NCI-H1092 (cell line): ENCODE measurements around the gene CETN1.

Source experiments
- DNase-seq: peaks from one replicate; lab custom pipeline; 2025; lab: John Stamatoyannopoulos, UW

CETN1 gene

DNA sequence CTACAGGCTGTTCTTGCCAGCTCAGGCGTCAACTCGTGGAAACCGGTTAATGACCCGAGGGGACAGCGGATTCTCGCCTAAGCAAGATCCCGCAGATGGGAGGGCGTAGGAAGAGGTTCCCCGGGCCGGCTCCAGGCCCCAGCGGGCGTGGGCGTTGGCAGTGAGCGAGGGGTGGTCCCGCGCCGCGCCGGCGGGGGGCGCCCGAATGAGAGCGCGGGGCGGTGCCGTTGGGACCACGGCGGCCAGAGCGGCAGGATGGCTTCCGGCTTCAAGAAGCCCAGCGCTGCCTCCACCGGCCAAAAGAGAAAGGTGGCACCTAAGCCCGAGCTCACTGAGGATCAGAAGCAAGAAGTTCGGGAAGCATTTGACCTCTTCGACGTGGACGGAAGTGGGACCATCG, at the start of gene CETN1:
Gene CETN1, plus strand, starts transcription at position 227 of the 400 bp plus-strand sequence. Its CDS starts 29 bp downstream, at position 256.
- no peak for DNase-seq

DNA sequence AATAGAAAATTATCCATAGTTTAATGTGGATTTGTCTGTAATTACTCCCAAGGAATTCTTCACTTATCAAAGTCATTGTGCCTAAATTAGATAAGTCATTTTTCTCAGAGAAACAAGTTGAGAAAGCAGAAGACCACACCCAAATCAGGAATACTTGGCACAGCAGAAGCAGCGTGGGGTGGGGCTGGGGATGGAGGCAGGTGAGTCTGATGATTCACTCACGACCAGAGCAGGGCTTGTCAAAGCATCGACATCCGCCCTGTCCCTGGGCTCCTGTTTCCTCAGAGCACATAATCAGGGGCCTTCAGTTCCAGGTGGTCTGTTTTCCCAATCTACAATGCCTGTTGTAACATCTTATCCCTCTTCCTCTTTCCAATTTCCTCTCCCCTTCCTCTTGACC, 48.2 kb upstream of the CETN1 start:
- no peak for DNase-seq

DNA sequence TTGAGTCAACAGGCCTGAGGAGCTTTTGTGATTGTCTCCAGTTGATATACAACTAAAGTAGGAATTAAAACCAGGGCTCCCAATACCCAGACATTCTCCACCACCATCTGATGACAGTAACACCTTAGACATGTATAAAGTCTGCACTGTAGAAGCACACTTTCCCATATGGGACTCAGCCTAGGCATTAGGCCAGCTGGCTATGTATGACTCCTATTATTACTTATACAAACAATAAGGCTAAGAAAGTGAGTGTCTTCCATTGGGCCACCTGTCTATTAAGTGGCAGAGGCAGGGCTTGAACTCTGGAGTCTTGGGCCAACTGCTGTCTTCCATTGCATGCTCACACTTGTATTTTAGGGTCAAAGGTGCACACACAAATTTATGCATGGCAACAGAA, 47.5 kb upstream of the CETN1 start:
- DNase-seq, result no peak

DNA sequence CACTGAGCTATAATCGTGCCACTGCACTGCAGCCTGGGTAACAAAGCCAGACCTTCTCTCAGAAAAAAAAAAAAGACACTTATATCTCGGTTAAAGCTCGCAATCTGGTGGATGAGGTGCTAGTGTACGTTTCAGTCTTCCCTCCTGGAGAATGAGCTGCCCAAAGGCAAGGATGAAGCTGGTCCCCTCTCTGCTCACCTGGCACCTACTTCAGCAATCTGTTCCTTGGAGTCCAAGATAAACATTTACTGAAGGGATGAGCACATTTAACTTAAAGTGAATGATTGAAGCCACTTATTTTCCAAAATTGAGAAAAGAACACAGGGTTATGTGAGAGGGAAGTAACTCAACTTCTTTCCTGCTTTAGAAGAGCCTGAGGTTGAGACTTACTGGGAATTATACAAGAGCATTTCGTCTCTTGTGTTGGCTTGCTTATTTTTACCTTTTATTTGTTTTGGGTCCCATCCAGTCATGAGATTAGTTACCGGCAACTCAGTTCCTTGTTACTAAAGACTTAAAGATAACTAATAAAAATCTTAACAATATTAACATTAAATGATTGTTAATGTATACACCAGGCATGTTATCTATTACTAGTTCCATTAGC, 46.1 kb upstream of the CETN1 start:
- no peak for DNase-seq

- DNase-seq, result no peak
These were observed 36.6 kb upstream of the CETN1 start for GRCh38 chr18:543447-544078.

GRCh38 chr18:549967-550366, 30.2 kb upstream of the CETN1 start:
- no peak for DNase-seq

DNA sequence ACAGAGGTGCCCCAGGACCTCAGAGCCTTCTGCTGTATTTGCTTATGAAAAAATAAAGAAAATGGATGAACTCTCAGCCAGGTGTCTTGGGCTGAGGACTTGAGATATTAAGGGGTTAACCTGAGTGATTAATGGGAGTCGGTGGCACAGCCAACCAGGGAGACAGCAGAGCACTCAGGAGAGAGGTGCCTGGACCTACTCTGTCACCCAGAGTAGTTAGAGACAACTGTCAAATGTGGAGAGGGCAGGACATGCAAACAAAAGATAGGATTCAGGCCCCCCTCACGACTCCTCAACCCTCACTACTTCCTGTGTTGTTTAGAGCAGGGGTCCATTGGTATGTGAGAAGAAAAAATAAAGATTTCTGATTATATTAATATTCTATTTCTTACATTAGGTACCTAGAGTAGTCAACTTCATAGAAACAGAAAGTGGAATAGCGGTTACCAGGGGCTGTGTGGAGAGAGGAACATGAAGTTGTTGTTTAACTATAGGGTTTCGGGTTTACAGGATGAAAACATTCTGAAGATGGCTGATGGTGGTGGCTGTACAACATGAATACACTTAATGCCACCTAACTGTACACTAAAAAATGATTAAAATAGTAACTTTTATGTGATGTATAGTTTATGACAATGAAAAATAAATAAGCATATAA, 28.6 kb upstream of the CETN1 start:
- no peak for DNase-seq

DNA sequence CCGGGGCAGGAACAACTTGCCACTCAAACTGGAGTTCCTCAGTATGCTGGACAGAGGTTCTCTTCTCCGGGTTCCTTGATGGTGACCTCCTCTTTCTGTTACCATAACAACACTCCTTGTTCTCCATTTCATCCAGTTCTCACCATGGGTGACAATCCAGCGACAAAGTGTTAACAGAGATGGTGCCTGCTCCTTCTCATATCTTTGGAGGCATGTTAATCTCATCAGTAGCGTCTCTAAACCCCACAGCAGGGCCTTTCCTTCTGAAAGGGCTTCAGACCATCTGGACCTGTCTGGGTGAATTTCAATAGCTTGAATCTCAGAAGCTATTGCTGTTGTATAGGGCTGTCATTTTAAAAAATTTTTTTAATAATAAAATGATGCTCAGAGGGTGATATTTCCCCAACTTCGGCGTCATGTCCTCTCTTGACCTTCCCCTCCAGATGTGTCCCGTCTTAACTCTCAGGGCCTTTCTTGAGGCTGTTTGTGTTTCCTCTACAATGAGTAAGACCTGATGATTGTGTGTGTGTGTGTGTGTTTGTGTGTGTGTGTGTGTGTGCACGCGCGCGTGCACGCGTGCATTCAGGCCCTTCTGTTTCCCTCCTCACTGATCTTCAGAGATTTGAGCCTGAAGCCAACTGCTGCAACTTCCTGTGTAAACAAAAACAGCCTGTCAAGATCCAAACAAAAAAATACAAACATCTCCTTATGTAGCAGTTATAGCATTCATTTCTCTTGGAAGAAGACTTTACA, 24.3 kb upstream of the CETN1 start:
- DNase-seq, result no peak

DNA sequence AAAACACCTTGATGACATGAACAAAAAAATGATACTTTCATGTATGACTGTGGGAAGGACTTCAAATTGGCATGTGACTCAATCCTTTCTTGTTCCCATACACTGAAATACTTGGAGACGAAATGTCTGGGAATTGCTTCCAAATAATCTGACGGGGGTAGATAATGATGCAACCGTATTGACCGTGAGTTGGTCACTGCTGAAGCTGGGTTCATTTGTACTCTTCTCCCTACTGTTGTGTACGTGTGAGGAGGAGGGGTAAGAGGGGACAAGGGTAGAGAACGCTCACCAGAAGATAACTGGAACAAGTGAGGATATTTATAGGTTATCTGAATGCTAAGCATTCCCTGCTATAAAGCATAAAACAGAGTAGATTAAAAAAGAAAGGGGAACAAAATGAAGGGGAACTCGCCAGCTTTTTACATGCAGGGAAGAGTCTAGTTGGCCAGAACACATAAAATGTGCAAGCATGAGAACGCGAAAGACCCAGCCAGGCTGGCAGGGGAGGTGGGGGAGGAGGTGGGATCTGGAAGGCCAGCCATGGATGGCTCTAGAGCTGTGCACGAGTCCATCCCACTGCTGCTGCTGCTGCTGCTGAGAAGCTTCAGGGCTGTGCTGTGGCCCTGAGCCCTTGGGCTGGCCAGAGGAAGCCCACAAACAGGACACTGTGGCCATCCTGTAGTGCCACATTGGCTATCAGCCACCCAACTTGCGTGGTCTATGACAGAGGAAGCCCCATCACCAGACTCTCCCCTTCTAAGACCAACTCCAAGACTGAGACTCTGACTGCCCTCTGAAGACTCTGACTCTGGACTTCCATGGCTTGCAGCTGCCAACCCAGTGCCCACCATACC, 15.2 kb upstream of the CETN1 start:
- no peak for DNase-seq

- DNase-seq, result no peak
These were observed 14.6 kb upstream of the CETN1 start for GRCh38 chr18:565562-566061.

DNA sequence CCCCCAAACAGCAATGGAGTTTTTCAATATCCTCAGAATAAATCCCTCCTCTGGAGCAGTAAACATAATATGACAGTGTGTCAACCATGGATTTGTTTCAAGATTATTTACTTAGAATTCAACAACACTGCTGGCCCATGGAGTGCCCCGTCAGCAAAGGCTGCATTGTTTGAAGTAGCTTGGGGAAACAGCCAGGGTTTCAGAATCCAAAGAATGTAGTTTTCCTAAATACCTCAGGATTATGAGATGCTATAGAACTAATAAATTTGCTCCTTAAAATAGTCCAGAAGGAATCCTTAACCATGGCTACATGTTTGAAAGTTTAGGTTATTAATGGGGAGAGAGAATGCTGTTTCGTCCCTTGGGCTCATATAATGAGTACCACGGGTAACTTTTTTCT, 13.1 kb upstream of the CETN1 start:
- DNase-seq, result no peak

DNA sequence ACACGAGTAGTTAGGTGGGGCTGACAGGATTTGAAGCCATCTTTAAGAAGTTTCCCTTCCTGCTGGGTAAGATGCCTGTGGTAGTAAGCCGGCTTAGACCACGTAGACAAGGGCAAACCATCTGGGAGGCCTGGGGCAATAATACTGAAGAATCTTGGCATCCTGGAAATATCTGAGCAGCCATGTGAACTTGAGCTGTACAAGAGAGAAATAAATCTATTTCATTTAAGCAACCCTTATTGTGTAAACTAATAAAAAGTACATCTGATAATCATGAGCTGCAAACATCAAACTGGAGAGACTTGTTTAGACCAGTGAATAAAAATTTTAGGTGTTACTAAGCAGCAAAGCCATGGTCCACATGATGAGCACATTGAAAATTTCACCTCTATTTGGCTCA, 11.4 kb upstream of the CETN1 start:
- no peak for DNase-seq

DNA sequence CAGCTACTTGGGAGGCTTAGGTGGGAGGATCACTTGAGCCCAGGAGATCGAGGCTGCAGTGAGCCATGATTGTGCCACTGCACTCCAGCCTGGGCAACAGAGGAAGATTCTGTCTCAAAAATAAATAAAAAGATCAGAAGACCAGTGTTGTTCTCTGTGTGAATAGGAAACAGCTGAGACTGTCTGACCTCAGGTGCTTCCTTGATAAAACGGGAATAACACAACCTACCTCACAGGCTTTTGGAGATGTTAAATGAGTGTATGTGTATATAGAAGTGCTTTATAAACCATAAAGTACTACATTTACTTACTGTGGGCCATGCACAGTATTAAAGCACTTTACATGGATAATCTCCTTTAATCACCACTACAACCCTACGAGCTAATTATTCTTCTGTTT, 9.9 kb upstream of the CETN1 start:
- no peak for DNase-seq

- DNase-seq, result no peak
These were observed 9.5 kb upstream of the CETN1 start for GRCh38 chr18:570697-571096.

DNA sequence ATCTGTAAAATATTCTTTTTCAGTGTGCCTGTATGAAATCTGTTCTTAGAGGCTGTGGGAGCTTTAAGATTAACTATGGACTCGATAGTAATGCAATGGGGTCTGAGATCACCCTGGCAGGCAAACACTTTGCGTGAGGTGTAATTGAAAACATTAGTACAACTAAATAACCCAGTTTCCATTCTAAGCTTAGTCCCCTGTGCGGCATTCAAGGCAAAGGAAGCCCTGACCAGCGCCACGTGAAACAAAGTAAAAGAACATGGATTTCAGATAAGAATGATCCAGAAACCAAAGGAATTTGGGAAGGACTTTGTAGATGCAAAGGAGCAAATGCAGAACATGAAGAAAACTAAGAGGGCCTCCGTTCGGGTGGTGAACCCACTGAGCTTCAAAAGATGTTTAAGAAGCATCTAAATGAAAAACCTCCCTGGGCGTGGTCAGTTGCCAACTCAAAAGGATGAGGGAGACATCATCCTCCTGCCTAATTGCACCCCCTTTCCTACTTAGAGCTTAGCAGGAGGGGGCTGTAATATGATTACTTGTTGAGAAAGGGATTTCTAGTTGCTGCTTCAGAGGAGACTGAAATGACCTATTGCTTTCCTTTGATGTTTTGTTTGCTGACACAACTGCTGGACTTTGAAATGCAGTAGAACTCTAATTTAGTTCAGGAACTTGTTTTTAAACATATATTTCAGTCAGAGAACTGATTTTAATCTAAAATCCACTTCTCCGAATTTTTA, 7.9 kb upstream of the CETN1 start:
- no peak for DNase-seq

DNA sequence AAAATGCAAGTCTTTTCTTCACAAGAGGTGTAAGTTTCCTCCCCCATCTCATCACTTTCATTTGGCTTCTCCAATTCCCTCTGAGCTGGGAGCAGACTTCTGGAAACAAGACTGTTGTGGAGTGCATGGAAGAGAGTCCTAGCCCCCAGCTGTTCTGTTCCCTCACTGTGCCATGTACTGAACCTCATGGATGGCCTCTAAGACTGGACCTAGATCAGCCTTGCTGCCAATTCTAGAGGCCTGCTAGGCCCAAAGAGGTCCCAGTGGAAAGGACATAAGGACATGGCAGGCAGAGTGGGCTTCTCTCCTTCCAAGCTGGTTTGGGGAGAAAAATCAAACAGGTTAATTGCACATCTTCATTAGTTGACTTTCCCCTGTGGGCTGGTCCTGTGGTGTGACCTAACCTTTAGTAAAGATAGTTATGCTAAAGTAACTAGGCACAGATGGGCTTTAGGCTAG, 7.3 kb upstream of the CETN1 start:
- DNase-seq, result no peak

GRCh38 chr18:573385-573784, 6.8 kb upstream of the CETN1 start:
- no peak for DNase-seq

GRCh38 chr18:574149-574860, 5.9 kb upstream of the CETN1 start:
- no peak for DNase-seq

- no peak for DNase-seq
These were observed 5.1 kb upstream of the CETN1 start for GRCh38 chr18:574865-575645.
